ENCODE results near the gene SEPSECS. TPM values are rescaled to one million over a fixed set of nuclear protein-coding genes. Genes with fewer than 3 reads are reported as not detected.

The SEPSECS gene
- total RNA-seq, 1 donor from 2014 or later, result 5.4 TPM

Other genes with a start within 250 kb of the SEPSECS start
- gene CCDC149, start 247.4 kb downstream of the SEPSECS start, total RNA-seq, result 11.4 TPM
- gene LGI2, start 129.5 kb downstream of the SEPSECS start, total RNA-seq, result 3.6 TPM
- gene PI4K2B, start 73.6 kb upstream of the SEPSECS start, total RNA-seq, result 1.8 TPM
- gene ZCCHC4, start 152.3 kb upstream of the SEPSECS start, total RNA-seq, result 9.3 TPM
- gene ANAPC4, start 216.8 kb upstream of the SEPSECS start, total RNA-seq, result 13.5 TPM